A549 (cell line): ENCODE results near the gene CRYGA. TPM values are rescaled to one million over a fixed set of nuclear protein-coding genes. Genes with fewer than 3 reads are reported as not detected.

ENCODE experiments used
- ATAC-seq, 2 experiments: fragments of 200-7000 bp in 1 of 2; fragments of >200 bp in 1 of 2; cut with Nextera tagmentation in 1 of 2; cut with Tn5 transposase in 1 of 2; 3 replicates each; pipeline versions ENCODE4 v1.8.0 to v1.9.1; 2018 to 2020; ENCODE audit warnings: mild to moderate bottlenecking in 1 of 2, moderate library complexity in 1 of 2
- CTCF ChIA-PET: fragments of 300-600 bp; sonication (Branson Sonifier 250); formaldehyde crosslinking; extraction: SDS; loops from one replicate; lab custom pipeline; 2021; ENCODE audit warnings: antibody characterized with exemption, inconsistent platforms; lab: Yijun Ruan, JAX
- POLR2A ChIA-PET: fragments of 350-600 bp; formaldehyde crosslinking; extraction: SDS; loops from one replicate; lab custom pipeline; 2021; ENCODE audit warnings: antibody characterized with exemption, inconsistent platforms; lab: Yijun Ruan, JAX
- DNase-seq, 2 experiments: peaks; one replicate each; pipeline versions ENCODE4 v3.0.0 to v3.0.0-alpha.2; 2011 to 2016; ENCODE audit warnings: low read depth in 1 of 2, low spot score in 1 of 2
- FAIRE-seq: peaks from 2 replicates; lab custom pipeline; 2011; peaks lifted over from hg19 to GRCh38; lab: Jason Lieb, UNC
- H3K27ac ChIP-seq, 2 experiments: fragments of >200 bp; sonication (Bioruptor Twin); formaldehyde crosslinking; 3 replicates each; pipeline ENCODE4 v1.5.1; 2016 to 2017
- H3K4me1 ChIP-seq: fragments of >200 bp; sonication (Bioruptor Twin); formaldehyde crosslinking; 3 replicates; pipeline ENCODE4 v1.6.1; 2016
- H3K4me2 ChIP-seq: fragments of >200 bp; sonication (Bioruptor Twin); formaldehyde crosslinking; 3 replicates; pipeline ENCODE4 v1.6.1; 2016
- H3K4me3 ChIP-seq: fragments of >200 bp; sonication (Bioruptor Twin); formaldehyde crosslinking; 3 replicates; pipeline ENCODE4 v1.5.1; 2016
- H3K9me3 ChIP-seq: fragments of >200 bp; sonication (Bioruptor Twin); formaldehyde crosslinking; 3 replicates; pipeline ENCODE4 v1.6.1; 2016
- BHLHE40 ChIP-seq: IDR thresholded peaks from 2 replicates; pipeline ENCODE4 v1.6.1; 2012; ENCODE audit warnings: low read depth, low read length, inconsistent platforms
- CTCF ChIP-seq: fragments of >200 bp; sonication (Bioruptor Twin); formaldehyde crosslinking; IDR thresholded peaks from 3 replicates; pipeline ENCODE4 v1.5.1; 2016
- E2F6 ChIP-seq: IDR thresholded peaks from 2 replicates; pipeline ENCODE4 v1.6.1; 2012; ENCODE audit warnings: low read depth, borderline replicate concordance
- EHF ChIP-seq: fragments of 250-450 bp; sonication (Bioruptor Pico); IDR thresholded peaks from 2 replicates; pipeline ENCODE4 v1.5.0; 2020; ENCODE audit warnings: mild to moderate bottlenecking
- EP300 ChIP-seq, 2 experiments: fragments of >200 bp; sonication (Bioruptor Twin); formaldehyde crosslinking; IDR thresholded peaks; 2 replicates in 1 of 2; 3 replicates in 1 of 2; pipeline ENCODE4 v1.6.1; 2016 to 2017
- ESRRA ChIP-seq: fragments of 150-350 bp; IDR thresholded peaks from 2 replicates; pipeline ENCODE4 v1.6.1; 2014; ENCODE audit warnings: mild to moderate bottlenecking, low read length, borderline replicate concordance
- FOXS1 ChIP-seq: fragments of 250-450 bp; sonication (Bioruptor Pico); IDR thresholded peaks from 2 replicates; pipeline ENCODE4 v1.5.0; 2020; ENCODE audit warnings: mild to moderate bottlenecking, moderate library complexity
- HDAC2 ChIP-seq: fragments of 200-600 bp; sonication (generic); IDR thresholded peaks from 2 replicates; pipeline ENCODE4 v1.6.1; 2016
- HEYL ChIP-seq: fragments of 250-450 bp; sonication (Bioruptor Pico); IDR thresholded peaks from 2 replicates; pipeline ENCODE4 v1.8.0; 2021; ENCODE audit warnings: mild to moderate bottlenecking, moderate library complexity
- HOXA7 ChIP-seq: fragments of 250-450 bp; sonication (Bioruptor Pico); IDR thresholded peaks from 2 replicates; pipeline ENCODE4 v1.5.0; 2020; ENCODE audit warnings: mild to moderate bottlenecking, moderate library complexity
- HOXB13 ChIP-seq: fragments of 250-450 bp; sonication (Bioruptor Pico); IDR thresholded peaks from 2 replicates; pipeline ENCODE4 v1.5.0; 2020; ENCODE audit warnings: low read depth, mild to moderate bottlenecking, moderate library complexity
- KDM5A ChIP-seq: fragments of 200-600 bp; sonication (generic); IDR thresholded peaks from 2 replicates; pipeline ENCODE4 v1.6.1; 2016; ENCODE audit warnings: antibody characterized with exemption, mild to moderate bottlenecking
- MAFK ChIP-seq: fragments of 450-650 bp; IDR thresholded peaks from 2 replicates; pipeline ENCODE4 v1.6.1; 2014; ENCODE audit not compliant: partially characterized antibody
- MAZ ChIP-seq: fragments of 150-350 bp; IDR thresholded peaks from 2 replicates; pipeline ENCODE4 v1.6.1; 2014; ENCODE audit warnings: antibody characterized with exemption, low read depth, low read length, borderline replicate concordance
- MYC ChIP-seq: IDR thresholded peaks from 2 replicates; pipeline ENCODE4 v1.6.1; 2012; ENCODE audit warnings: mild to moderate bottlenecking, inconsistent platforms, low read length, improper control_type of control experiment, borderline replicate concordance
- NFE2L2 ChIP-seq: fragments of 150-350 bp; conservative IDR thresholded peaks from 2 replicates; pipeline ENCODE4 v1.6.1; 2014; ENCODE audit warnings: low read length
- NPAS2 ChIP-seq: fragments of 250-450 bp; sonication (Bioruptor Pico); IDR thresholded peaks from 2 replicates; pipeline ENCODE4 v1.8.0; 2022; ENCODE audit warnings: mild to moderate bottlenecking, moderate library complexity, borderline replicate concordance
- NR3C1 ChIP-seq: fragments of >200 bp; sonication (Bioruptor Twin); formaldehyde crosslinking; IDR thresholded peaks from 3 replicates; pipeline ENCODE4 v1.6.1; 2017
- PHF8 ChIP-seq: fragments of 200-600 bp; sonication (generic); IDR thresholded peaks from 2 replicates; pipeline ENCODE4 v1.6.1; 2016; ENCODE audit warnings: low read depth, mild to moderate bottlenecking, antibody characterized with exemption, moderate library complexity, borderline replicate concordance
- RAD21 ChIP-seq, 2 experiments: fragments of >200 bp in 1 of 2; sonication (Bioruptor Twin) in 1 of 2; formaldehyde crosslinking in 1 of 2; IDR thresholded peaks in 1 of 2; conservative IDR thresholded peaks in 1 of 2; 2 replicates in 1 of 2; 3 replicates in 1 of 2; pipeline ENCODE4 v1.6.1; 2012 to 2018; ENCODE audit warnings: inconsistent platforms in 1 of 2
- RCOR1 ChIP-seq: fragments of 150-350 bp; IDR thresholded peaks from 2 replicates; pipeline ENCODE4 v1.6.1; 2014; ENCODE audit warnings: antibody characterized with exemption, low read length, low read depth
- RFX5 ChIP-seq: fragments of 450-650 bp; IDR thresholded peaks from 2 replicates; pipeline ENCODE4 v1.7.1; 2014; ENCODE audit warnings: antibody characterized with exemption, mild to moderate bottlenecking, moderate library complexity
- SMC3 ChIP-seq: fragments of >200 bp; sonication (Bioruptor Twin); formaldehyde crosslinking; IDR thresholded peaks from 3 replicates; pipeline ENCODE4 v1.6.1; 2018; ENCODE audit warnings: inconsistent platforms
- TP53 ChIP-seq: fragments of 250-450 bp; sonication (Bioruptor Pico); IDR thresholded peaks from 2 replicates; pipeline ENCODE4 v1.5.0; 2021; ENCODE audit warnings: mild to moderate bottlenecking, moderate library complexity
- ZC3H11A ChIP-seq: fragments of 450-650 bp; IDR thresholded peaks from 2 replicates; pipeline ENCODE4 v1.6.1; 2014; ENCODE audit warnings: antibody characterized with exemption, mild to moderate bottlenecking
- ZSCAN20 ChIP-seq: fragments of 250-450 bp; sonication (Bioruptor Pico); IDR thresholded peaks from 2 replicates; pipeline ENCODE4 v1.8.0; 2022; ENCODE audit warnings: mild to moderate bottlenecking, moderate library complexity
- WGBS: methylation state at CpG from one replicate; pipeline ENCODE4 v1.1.6; 2017; ENCODE audit errors: missing lambda C conversion rate; 5-methylcytosine and 5-hydroxymethylcytosine counted together
- polyA plus RNA-seq, 4 experiments: library from polyadenylated mRNA; depleted of rRNA in 3 of 4; stranded (reverse); fragments of >200 nt; fragmentation: RNase III in 1 of 4; extraction: RNeasy Plus Mini Kit Qiagen cat#74134 plus additional on column Dnase treatment in 1 of 4; gene quantifications; 2 replicates in 3 of 4; 3 replicates in 1 of 4; pipeline ENCODE4 v1.2.3, GENCODE V29; 2011 to 2017
- TF ChIP-seq, protein P1 (sequence below): fragments of 250-450 bp; sonication (Bioruptor Pico); IDR thresholded peaks from 2 replicates; pipeline ENCODE4 v1.5.0; 2020; ENCODE audit warnings: low read depth, mild to moderate bottlenecking, moderate library complexity
- TF ChIP-seq, protein P2 (sequence below): fragments of 450-650 bp; IDR thresholded peaks from 2 replicates; pipeline ENCODE4 v1.6.1; 2014; ENCODE audit warnings: antibody characterized with exemption

Gene CRYGA
- polyA plus RNA-seq, 2 of the 4 experiments (the other 2 are of a cell fraction) = not detected

GRCh38 chr2:208183526-208183925 lies 20.1 kb upstream of the CRYGA start:
- DNase-seq (no peak), FAIRE-seq (no peak), ATAC-seq (no peak)
- Histone ChIP-seq H3K4me3 (no peak overlapping the region), H3K4me2 (no peak overlapping the region), H3K9me3 (no peaks in the 10 kb centered on the region), H3K4me1 (no peaks in the 10 kb centered on the region), H3K27ac (no peak overlapping the region)
- 84% methylated on average over 7 of the region's 7 CpGs for WGBS
- ChIA-PET POLR2A (no interaction called here), CTCF (interaction anchor here (0.7 to 0.9 kb wide), 2 partner anchors 9 to 70 kb away, joined by 3 read pairs; no protein-coding TSS in a partner anchor)
- TF ChIP-seq EP300 (IDR thresholded peaks at IDR 0.05) (no peak), EHF (no peak), ZSCAN20 (CRISPR knock-in tag) (no peak), SMC3 (no peak), HOXB13 (CRISPR knock-in tag) (no peak), NPAS2 (CRISPR knock-in tag) (no peak), CTCF (no peak), HOXA7 (CRISPR knock-in tag) (no peak), ESRRA (no peak), PHF8 (no peak), RCOR1 (no peak), TP53 (CRISPR knock-in tag) (no peak), RAD21 (conservative IDR thresholded peaks at IDR 0.05 in 1 of 2, IDR thresholded peaks at IDR 0.05 in 1 of 2) (no peak), E2F6 (no peak), MAFK (no peak), KDM5A (no peak), MYC (no peak), NR3C1 (no peak), BHLHE40 (no peak)
- TF ChIP-seq, protein P1, sequence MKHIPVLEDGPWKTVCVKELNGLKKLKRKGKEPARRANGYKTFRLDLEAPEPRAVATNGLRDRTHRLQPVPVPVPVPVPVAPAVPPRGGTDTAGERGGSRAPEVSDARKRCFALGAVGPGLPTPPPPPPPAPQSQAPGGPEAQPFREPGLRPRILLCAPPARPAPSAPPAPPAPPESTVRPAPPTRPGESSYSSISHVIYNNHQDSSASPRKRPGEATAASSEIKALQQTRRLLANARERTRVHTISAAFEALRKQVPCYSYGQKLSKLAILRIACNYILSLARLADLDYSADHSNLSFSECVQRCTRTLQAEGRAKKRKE (CRISPR knock-in tag) = no peak
- TF ChIP-seq, all 56 proteins: peak for 0

GRCh38 chr2:208182835-208183234 lies 19.4 kb upstream of the CRYGA start:
- WGBS = 57% methylated on average over 3 of the region's 3 CpGs
- FAIRE-seq = no peak
- ChIA-PET POLR2A (no interaction called here), CTCF (interaction anchor here (0.7 to 0.9 kb wide), 2 partner anchors 8 to 71 kb away, joined by 3 read pairs; no protein-coding TSS in a partner anchor)
- H3K27ac ChIP-seq = no peak overlapping the region
- TF ChIP-seq NFE2L2 (no peak), MAZ (no peak), HEYL (CRISPR knock-in tag) (no peak), RCOR1 (no peak), HDAC2 (no peak), MAFK (no peak), ZC3H11A (no peak), RFX5 (no peak), NR3C1 (no peak), FOXS1 (CRISPR knock-in tag) (no peak), HOXA7 (CRISPR knock-in tag) (no peak)
- TF ChIP-seq, protein P2, sequence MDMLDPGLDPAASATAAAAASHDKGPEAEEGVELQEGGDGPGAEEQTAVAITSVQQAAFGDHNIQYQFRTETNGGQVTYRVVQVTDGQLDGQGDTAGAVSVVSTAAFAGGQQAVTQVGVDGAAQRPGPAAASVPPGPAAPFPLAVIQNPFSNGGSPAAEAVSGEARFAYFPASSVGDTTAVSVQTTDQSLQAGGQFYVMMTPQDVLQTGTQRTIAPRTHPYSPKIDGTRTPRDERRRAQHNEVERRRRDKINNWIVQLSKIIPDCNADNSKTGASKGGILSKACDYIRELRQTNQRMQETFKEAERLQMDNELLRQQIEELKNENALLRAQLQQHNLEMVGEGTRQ = no peak
- TF ChIP-seq, all 56 proteins: peak for 0
- ATAC-seq = no peak
- DNase-seq = no peak
- no peaks in the 10 kb centered on the region for H3K4me1 ChIP-seq
- no peak overlapping the region for H3K4me2 ChIP-seq
- no peak overlapping the region for H3K4me3 ChIP-seq
- H3K9me3 ChIP-seq = no peaks in the 10 kb centered on the region
